HG03565 (cell line): ENCODE results near the gene MKNK2.
"Not testable (repeated sequence)": the region's sequence is repeated elsewhere in the genome, so short reads cannot be mapped to it uniquely, and the experiment has no call there.

Source experiments
- ATAC-seq: cut with Tn5 transposase; IDR thresholded peaks from one replicate; pipeline ENCODE4 v1.9.1; 2021; ENCODE audit warnings: mild to moderate bottlenecking, moderate library complexity; ENCODE audit not compliant: unreplicated experiment

The MKNK2 gene

DNA sequence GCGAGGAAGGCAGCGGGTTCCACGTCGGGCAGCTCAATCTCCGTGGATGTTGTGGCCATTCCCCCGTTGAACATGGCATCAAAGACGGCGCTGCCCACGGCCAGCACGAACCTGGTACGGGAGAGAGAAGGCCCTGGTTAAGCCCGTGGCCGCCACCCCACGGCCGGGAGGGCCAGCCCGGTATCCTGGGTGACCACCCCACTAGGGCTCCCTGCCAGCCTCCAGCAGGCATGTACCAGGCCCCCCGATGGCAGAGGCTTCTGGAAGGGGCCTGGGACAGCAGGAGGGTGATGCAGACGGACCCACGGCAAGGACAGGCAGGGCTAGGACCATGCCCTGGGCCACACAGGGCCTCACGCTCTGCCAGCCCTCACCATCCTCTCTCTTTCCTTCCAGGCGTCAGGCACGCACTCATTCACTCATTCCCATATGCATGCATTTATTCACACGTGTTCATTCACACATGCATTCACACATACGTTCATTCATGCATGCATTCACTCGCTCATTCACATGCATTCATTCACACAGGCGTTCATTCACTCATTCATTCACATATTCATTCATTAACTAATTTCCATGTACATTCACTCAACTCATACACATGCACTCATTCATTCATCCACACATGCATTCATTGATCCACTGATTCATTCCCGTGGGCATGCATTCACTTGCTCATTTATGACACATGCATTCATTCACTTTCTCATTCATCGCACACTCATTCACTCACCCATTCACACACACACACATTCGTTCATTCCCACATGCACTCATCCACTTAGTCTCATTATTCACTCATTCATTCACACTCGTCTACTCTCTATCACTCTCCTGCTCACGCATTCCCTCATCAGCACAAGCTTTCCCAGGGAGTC is 53.5 kb downstream of the MKNK2 start:
- ATAC-seq = no peak

- no peak for ATAC-seq
Measured at GRCh38 chr19:1992759-1993260, 58.2 kb downstream of the MKNK2 start.

GRCh38 chr19:1991018-1991913 is 59.8 kb downstream of the MKNK2 start:
- no peak for ATAC-seq

GRCh38 chr19:1990230-1991017 is 60.6 kb downstream of the MKNK2 start:
- ATAC-seq = no peak

DNA sequence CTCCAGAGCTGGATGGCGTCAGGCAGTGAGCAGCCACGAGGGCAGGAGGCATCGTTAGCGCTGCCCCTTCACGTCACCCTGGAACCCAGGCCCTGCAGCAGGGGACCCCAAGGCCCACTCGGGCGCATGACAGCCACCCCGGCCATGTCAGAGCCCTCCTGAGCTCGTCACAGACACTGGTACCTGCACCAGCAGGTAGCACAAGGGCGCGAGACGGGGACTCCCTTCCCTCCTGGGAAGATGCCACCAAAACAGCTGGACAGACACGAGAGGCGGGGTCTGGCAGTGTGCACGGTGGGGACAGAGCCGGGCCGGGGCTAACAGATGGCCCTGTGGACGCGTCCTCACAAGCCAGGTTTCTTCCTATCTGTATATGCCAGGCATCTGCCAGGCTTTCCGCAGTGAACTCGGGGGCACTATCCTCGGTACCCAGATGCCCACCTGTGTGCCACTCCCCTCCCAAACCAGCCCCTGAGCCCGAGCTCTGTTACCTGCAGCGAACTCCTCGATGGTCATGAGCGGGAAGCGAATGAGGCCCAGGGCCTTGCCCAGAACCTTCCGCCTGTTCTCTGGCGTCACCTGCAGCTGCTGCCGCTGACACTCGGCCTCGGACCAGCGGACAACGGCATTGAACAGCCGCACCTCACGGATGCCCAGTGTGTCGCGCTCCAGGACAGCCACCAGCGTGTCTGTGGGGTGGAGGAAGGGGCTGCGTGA is 61.4 kb downstream of the MKNK2 start:
- ATAC-seq = no peak

DNA sequence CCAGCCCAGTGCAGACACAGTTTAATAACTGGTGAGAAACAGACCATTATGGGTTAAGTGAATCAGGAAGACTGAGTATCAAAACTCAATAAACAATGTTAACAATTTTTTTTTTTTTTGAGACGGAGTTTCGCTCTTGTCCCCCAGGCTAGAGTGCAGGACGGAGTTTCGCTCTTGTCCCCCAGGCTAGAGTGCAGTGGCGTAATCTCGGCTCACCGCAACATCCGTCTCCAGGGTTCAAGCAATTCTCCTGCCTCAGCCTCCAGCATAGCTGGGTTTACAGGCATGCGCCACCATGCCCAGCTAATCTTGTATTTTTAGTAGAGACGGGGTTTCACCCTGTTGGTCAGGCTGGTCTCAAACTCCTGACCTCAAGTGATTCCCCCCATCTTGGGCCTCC is 62.6 kb downstream of the MKNK2 start:
- ATAC-seq = not testable (repeated sequence)
